Bronchial epithelial cell (primary cell): ENCODE measurements around the gene SLC16A13. TPM values are rescaled to one million over a fixed set of nuclear protein-coding genes. Genes with fewer than 3 reads are reported as not detected.

Experiments used
- DNase-seq: peaks from one replicate; pipeline ENCODE4 v3.0.0-alpha.2; 2010; ENCODE audit warnings: low read depth
- FAIRE-seq: peaks from 2 replicates; lab custom pipeline; 2011; peaks lifted over from hg19 to GRCh38; lab: Jason Lieb, UNC
- H3K27me3 ChIP-seq: 2 replicates; pipeline ENCODE4 v1.5.1; 2011; ENCODE audit warnings: low read length; ENCODE audit not compliant: control insufficient read depth, insufficient read depth
- H3K36me3 ChIP-seq: 2 replicates; pipeline ENCODE4 v1.5.1; 2011; ENCODE audit warnings: low read length; ENCODE audit not compliant: control insufficient read depth, insufficient read depth
- H3K4me3 ChIP-seq: 2 replicates; pipeline ENCODE4 v1.5.1; 2011; ENCODE audit warnings: mild to moderate bottlenecking, low read depth, low read length, control low read depth
- CTCF ChIP-seq: IDR thresholded peaks from 2 replicates; pipeline ENCODE4 v1.5.1; 2011; ENCODE audit warnings: mild to moderate bottlenecking, moderate library complexity, low read length, control low read depth, inconsistent platforms; ENCODE audit not compliant: insufficient read depth, severe bottlenecking
- total RNA-seq: library from RNA; depleted of rRNA; stranded (reverse); fragments of >200 nt; gene quantifications from 2 replicates; pipeline ENCODE4 v1.2.1, GENCODE V29; 2014

The SLC16A13 gene
- total RNA-seq, 1 donor from 2014 or later = 0.26 TPM

GRCh38 chr17:7010523-7010922 is 25.3 kb upstream of the SLC16A13 start:
- no peak for FAIRE-seq

GRCh38 chr17:7011415-7011814 is 24.4 kb upstream of the SLC16A13 start:
- peak overlapping the region; percentile 98 for H3K4me3 ChIP-seq
- H3K36me3 ChIP-seq = peaks cover 7% of the 10 kb centered on the region
- DNase-seq (no peak), FAIRE-seq (no peak)
- no peaks in the 10 kb centered on the region for H3K27me3 ChIP-seq
- no peak for TF ChIP-seq CTCF

More at GRCh38 chr17:7010523-7010922, 25.3 kb upstream of the SLC16A13 start:
- no peak overlapping the region for H3K4me3 ChIP-seq
- DNase-seq = no peak
- TF ChIP-seq CTCF = no peak
- peaks cover 7% of the 10 kb centered on the region for H3K36me3 ChIP-seq
- H3K27me3 ChIP-seq = no peaks in the 10 kb centered on the region

- H3K36me3 ChIP-seq = peaks cover 6% of the 10 kb centered on the region
- DNase-seq (no peak), FAIRE-seq (no peak)
- no peaks in the 10 kb centered on the region for H3K27me3 ChIP-seq
- TF ChIP-seq CTCF = no peak
- peak overlapping the region; percentile 98 for H3K4me3 ChIP-seq
These were observed 23.9 kb upstream of the SLC16A13 start for GRCh38 chr17:7011942-7012254.

GRCh38 chr17:7014261-7014994 is 21.4 kb upstream of the SLC16A13 start:
- FAIRE-seq (no peak), DNase-seq (peak; percentile 86)
- peaks cover 4% of the 10 kb centered on the region for H3K36me3 ChIP-seq
- peak overlapping the region; percentile 98 for H3K4me3 ChIP-seq
- H3K27me3 ChIP-seq = no peaks in the 10 kb centered on the region
- TF ChIP-seq CTCF = peak; percentile 62

GRCh38 chr17:7014995-7015958 is 20.5 kb upstream of the SLC16A13 start:
- peak; percentile 32 for DNase-seq
- no peaks in the 10 kb centered on the region for H3K27me3 ChIP-seq
- no peak for FAIRE-seq

More at GRCh38 chr17:7014995-7015958, 20.5 kb upstream of the SLC16A13 start:
- Histone ChIP-seq H3K36me3 (peaks cover 4% of the 10 kb centered on the region), H3K4me3 (peak overlapping the region; percentile 98)
- no peak for TF ChIP-seq CTCF
